HG03159 (cell line): ENCODE measurements around the gene FOXA1.

Experiments used
- ATAC-seq: cut with Tn5 transposase; IDR thresholded peaks from one replicate; pipeline ENCODE4 v1.9.1; 2021; ENCODE audit warnings: mild to moderate bottlenecking, moderate library complexity; ENCODE audit not compliant: unreplicated experiment

FOXA1 gene

GRCh38 chr14:37594971-37595808 is at the start of gene FOXA1, which contains the start of gene TTC6:
Gene FOXA1 (minus strand): TSS chr14:37595249. CDS start chr14:37594972, 277 bp downstream.
Gene TTC6 (plus strand): TSS chr14:37595629. CDS start chr14:37622065, 26,436 bp downstream.
- ATAC-seq = no peak

GRCh38 chr14:37643701-37644100 is 48.7 kb upstream of the FOXA1 start:
- no peak for ATAC-seq

- ATAC-seq = no peak
Measured at GRCh38 chr14:37642125-37642524, 47.1 kb upstream of the FOXA1 start.

GRCh38 chr14:37641117-37641516 is 46.1 kb upstream of the FOXA1 start:
- ATAC-seq = no peak

- ATAC-seq = no peak
Measured at GRCh38 chr14:37638599-37638998, 43.5 kb upstream of the FOXA1 start.

GRCh38 chr14:37637341-37637740 is 42.3 kb upstream of the FOXA1 start:
- no peak for ATAC-seq

GRCh38 chr14:37625597-37626595 is 30.8 kb upstream of the FOXA1 start:
- ATAC-seq = no peak

- ATAC-seq = no peak
Measured at GRCh38 chr14:37623971-37624370, 28.9 kb upstream of the FOXA1 start.

GRCh38 chr14:37623426-37623951 is 28.4 kb upstream of the FOXA1 start:
- no peak for ATAC-seq

GRCh38 chr14:37622231-37622923 is 27.3 kb upstream of the FOXA1 start:
- no peak for ATAC-seq

- no peak for ATAC-seq
Measured at GRCh38 chr14:37620856-37621255, 25.8 kb upstream of the FOXA1 start.

- no peak for ATAC-seq
Measured at GRCh38 chr14:37618498-37619028, 23.5 kb upstream of the FOXA1 start.

GRCh38 chr14:37617864-37618365 is 22.9 kb upstream of the FOXA1 start:
- no peak for ATAC-seq

- no peak for ATAC-seq
Measured at GRCh38 chr14:37616853-37617252, 21.8 kb upstream of the FOXA1 start.

GRCh38 chr14:37615582-37616289 is 20.7 kb upstream of the FOXA1 start:
- no peak for ATAC-seq

- ATAC-seq = no peak
Measured at GRCh38 chr14:37610945-37611523, 16.0 kb upstream of the FOXA1 start.

GRCh38 chr14:37608649-37609048 is 13.6 kb upstream of the FOXA1 start:
- no peak for ATAC-seq

GRCh38 chr14:37606678-37607077 is 11.6 kb upstream of the FOXA1 start:
- no peak for ATAC-seq

- no peak for ATAC-seq
Measured at GRCh38 chr14:37603688-37604251, 8.7 kb upstream of the FOXA1 start.
